ENCODE data around the gene SHKBP1. TPM values are rescaled to one million over a fixed set of nuclear protein-coding genes. Genes with fewer than 3 reads are reported as not detected.
A peak's percentile ranks its signal among the peaks of the same experiment; 100 is the strongest.

The SHKBP1 gene
- total and polyA plus RNA-seq, 8 donors = 15.8 to 102 (median 73.4) TPM

DNA sequence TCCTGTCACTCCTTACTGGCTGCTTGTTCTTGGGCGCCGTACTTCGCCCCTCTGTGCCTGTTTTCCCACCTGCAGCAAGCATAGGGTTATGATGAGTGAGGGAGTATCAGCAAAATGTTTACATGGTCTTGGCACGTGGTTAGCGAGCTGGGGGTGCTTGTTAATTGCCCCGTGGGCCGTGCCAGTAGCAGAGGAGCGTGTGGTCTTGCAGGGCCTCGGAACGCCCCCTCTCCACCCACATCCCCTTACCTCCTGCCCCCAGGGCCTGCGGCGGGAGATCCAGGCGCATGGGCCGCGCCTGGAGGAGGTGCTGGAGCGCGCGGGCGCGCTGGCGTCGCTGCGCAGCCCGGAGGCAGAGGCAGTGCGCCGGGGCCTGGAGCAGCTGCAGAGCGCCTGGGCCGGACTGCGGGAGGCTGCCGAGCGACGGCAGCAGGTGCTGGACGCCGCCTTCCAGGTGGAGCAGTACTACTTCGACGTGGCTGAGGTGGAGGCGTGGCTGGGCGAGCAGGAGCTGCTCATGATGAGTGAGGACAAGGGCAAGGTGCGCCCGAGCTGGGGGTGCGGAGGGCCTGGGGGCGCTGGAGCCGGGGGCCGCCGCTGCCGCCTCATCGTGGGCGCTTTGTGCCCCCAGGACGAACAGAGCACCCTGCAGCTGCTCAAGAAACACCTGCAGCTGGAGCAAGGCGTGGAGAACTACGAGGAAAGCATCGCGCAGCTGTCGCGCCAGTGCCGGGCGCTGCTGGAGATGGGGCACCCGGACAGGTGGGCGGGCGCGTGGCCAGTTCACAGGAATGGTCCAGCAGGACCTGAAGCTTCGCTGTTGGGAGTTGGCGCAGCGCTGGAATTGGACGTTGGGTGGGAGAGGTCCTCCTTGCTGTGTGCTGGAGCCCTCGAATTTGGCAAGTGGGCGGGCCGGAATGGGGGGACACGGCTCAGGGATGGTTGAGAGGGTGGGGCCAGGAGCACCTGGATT lies 22.5 kb upstream of the SHKBP1 start:
- peaks cover 0 to 14% (median 9%) of the 10 kb centered on the region in 4 donors for H3K4me1 ChIP-seq
- WGBS, 5 donors = 14 to 26% (median 15%) methylated on average over 43 to 69 of the region's 69 CpGs
- peak in 1 of 2 donors; percentile 46 for DNase-seq
- no peaks in the 10 kb centered on the region for H3K9me3 ChIP-seq
- H3K27ac ChIP-seq = no peak overlapping the region
- H3K36me3 ChIP-seq = peaks cover 0 to under 1% (median 0%) of the 10 kb centered on the region in 4 donors
- TF ChIP-seq CTCF (IDR thresholded peaks at IDR 0.05) = no peak
- no peak for TF ChIP-seq POLR2AphosphoS5 (IDR thresholded peaks at IDR 0.05)
- no peak for TF ChIP-seq POLR2A (IDR thresholded peaks at IDR 0.05)
- no peak for TF ChIP-seq EP300 (IDR thresholded peaks at IDR 0.05)
- intact Hi-C loops (cut with DNase I; ENCODE audit: low total_unique reads) = no loop called here
- peaks cover 0 to 78% (median 25%) of the 10 kb centered on the region in 3 donors for H3K27me3 ChIP-seq
- no peak overlapping the region for H3K4me3 ChIP-seq

- Histone ChIP-seq H3K27me3 (peaks cover 0 to 76% (median 30%) of the 10 kb centered on the region in 3 donors), H3K9me3 (no peaks in the 10 kb centered on the region), H3K27ac (no peak overlapping the region), H3K4me3 (no peak overlapping the region), H3K4me1 (peaks cover 0 to 9% (median 5%) of the 10 kb centered on the region in 4 donors), H3K36me3 (peaks cover 0 to 16% (median 0%) of the 10 kb centered on the region in 4 donors)
- TF ChIP-seq EP300 (IDR thresholded peaks at IDR 0.05) (no peak), CTCF (IDR thresholded peaks at IDR 0.05) (no peak), POLR2A (IDR thresholded peaks at IDR 0.05) (no peak), POLR2AphosphoS5 (IDR thresholded peaks at IDR 0.05) (no peak)
- WGBS, 5 donors = 67 to 81% (median 75%) methylated on average over 16 to 17 of the region's 17 CpGs
- intact Hi-C loops (cut with DNase I; ENCODE audit: low total_unique reads) = no loop called here
- no peak for DNase-seq
Observed at GRCh38 chr19:40555978-40556689, 20.5 kb upstream of the SHKBP1 start.

- H3K4me3 ChIP-seq = no peak overlapping the region
- no peak overlapping the region for H3K27ac ChIP-seq
- intact Hi-C loops (cut with DNase I; ENCODE audit: low total_unique reads) = no loop called here
- TF ChIP-seq CTCF (IDR thresholded peaks at IDR 0.05) (no peak), EP300 (IDR thresholded peaks at IDR 0.05) (no peak), POLR2A (IDR thresholded peaks at IDR 0.05) (no peak), POLR2AphosphoS5 (IDR thresholded peaks at IDR 0.05) (no peak)
- DNase-seq = no peak
- H3K36me3 ChIP-seq = peaks cover 0 to 16% (median 0%) of the 10 kb centered on the region in 4 donors
- WGBS, 5 donors = 80 to 87% (median 82%) methylated on average over 17 to 24 of the region's 24 CpGs
- H3K9me3 ChIP-seq = no peaks in the 10 kb centered on the region
- H3K4me1 ChIP-seq = peaks cover 0 to 9% (median 5%) of the 10 kb centered on the region in 4 donors
- H3K27me3 ChIP-seq = peaks cover 0 to 67% (median 30%) of the 10 kb centered on the region in 3 donors
Observed at GRCh38 chr19:40556953-40557530, 19.6 kb upstream of the SHKBP1 start.

DNA sequence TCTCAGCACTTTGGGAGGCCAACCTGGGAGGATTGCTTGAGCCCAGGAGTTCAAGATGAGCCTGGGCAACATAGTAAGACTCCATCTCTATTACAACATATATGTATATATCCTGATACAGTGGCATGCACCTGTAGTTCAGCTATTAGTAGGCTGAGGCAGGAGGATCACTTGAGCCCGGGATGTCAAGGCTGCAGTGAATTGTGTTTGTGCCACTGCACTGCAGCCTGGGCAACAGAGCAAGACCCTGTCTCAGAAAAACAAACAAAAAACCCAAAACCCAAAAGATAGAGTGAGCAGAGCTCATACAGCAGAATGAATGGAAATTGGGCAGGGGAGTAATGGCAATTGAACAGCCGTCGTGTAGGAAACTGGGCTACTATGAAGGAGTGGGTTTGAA lies 17.3 kb upstream of the SHKBP1 start:
- intact Hi-C loops (cut with DNase I; ENCODE audit: low total_unique reads) = no loop called here
- Histone ChIP-seq H3K4me1 (peaks cover 0 to under 1% (median 0%) of the 10 kb centered on the region in 4 donors), H3K9me3 (no peaks in the 10 kb centered on the region), H3K27ac (no peak overlapping the region), H3K27me3 (peaks cover 0 to 56% (median 10%) of the 10 kb centered on the region in 3 donors), H3K36me3 (peaks cover 0 to 16% (median 0%) of the 10 kb centered on the region in 4 donors), H3K4me3 (no peak overlapping the region)
- TF ChIP-seq POLR2A (IDR thresholded peaks at IDR 0.05) (no peak), POLR2AphosphoS5 (IDR thresholded peaks at IDR 0.05) (no peak), EP300 (IDR thresholded peaks at IDR 0.05) (no peak), CTCF (IDR thresholded peaks at IDR 0.05) (no peak)
- DNase-seq = no peak
- WGBS, 5 donors = 64 to 89% (median 83%) methylated on average over 3 of the region's 3 CpGs
